GM19193 (cell line): ENCODE data around the gene ABLIM3.

ENCODE experiments used
- POLR2A ChIP-seq: IDR thresholded peaks from 4 replicates; pipeline ENCODE4 v1.6.1; 2011; ENCODE audit not compliant: insufficient read depth, insufficient read length; ENCODE audit errors: extremely low read depth

ABLIM3 gene

GRCh38 chr5:149161850-149162249 is 20.6 kb downstream of the ABLIM3 start:
- no peak for TF ChIP-seq POLR2A

DNA sequence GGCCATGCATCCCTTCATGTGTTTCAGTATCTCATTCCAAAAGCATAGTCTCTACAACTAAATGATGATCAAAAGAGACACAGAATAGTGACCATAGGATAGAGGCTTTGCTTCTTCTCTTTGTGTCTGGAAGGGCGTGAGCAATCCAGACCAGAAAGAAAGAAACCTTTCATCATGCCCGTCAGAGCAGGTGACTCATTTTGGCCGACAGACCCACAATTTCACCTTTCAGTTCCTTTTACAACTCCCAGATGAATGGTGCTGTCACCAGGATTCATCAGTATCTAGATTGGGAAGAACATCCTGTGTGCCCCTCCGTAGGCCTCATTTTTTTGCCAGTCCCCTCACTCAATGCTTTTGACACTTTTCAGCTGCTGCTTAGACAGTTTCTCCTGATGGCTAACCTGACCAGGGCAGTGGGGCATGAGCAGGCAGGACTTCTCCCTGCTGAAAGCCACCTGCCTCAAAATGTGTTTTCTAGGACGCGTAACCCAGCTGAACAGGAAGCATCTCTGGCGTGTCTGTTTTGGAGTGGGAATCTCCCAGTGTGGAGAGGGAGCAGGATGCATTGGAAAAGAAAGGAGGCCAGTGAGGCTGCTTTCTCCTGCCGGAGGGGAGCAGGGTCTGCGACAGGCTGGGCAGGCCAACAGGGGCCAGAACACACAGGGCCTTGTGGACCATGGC is 21.2 kb downstream of the ABLIM3 start:
- no peak for TF ChIP-seq POLR2A

DNA sequence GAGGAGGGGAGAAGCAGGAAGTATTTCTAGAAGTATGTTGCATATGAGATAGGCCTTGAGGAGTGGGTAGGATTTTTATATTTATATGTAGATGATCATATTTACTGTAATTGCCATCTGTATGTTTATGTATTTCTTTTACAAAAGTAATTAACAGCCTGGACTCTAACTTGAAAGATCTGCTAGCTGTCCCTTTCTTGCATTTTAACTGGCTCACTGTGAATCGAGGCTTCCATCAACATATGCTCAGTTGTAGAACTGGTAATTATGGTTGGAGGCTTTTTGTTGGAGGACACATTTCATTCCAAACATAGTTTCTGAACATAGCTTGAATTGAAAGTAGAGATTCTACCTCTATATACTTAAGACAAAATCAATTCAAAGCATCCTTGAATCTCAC is 23.4 kb downstream of the ABLIM3 start:
- no peak for TF ChIP-seq POLR2A

GRCh38 chr5:149166128-149166527 is 24.8 kb downstream of the ABLIM3 start:
- TF ChIP-seq POLR2A, result no peak

- TF ChIP-seq POLR2A, result no peak
Observed at GRCh38 chr5:149166591-149167100, 25.4 kb downstream of the ABLIM3 start.

DNA sequence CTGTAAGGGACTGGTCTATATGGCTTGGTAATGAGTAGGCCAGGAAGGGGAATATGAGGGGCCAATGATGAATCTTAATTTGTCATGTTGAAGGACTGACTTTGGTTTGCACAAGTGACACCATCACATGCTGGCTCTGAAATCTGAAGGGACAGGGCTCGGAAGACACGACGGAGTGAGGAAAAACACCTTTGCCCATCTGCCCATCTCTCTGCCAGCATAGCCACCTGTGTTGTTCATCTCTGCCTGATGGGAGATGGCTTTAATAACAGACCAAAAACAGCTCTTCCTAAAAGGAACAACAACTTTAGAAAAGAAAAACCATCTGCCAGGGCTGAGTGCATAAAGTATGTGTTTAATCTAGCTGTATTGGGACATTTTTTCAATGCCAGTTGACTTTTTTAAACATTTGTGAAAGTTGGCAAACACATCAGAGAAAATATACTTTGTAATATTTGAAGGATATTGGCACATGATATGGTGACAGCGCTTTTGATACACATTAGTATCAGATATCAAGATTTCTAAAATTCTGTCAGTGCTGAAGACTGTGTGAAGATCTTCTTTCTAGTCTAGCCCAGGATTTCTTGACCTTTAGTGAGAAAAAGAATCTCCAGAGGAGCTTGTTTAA is 27.1 kb downstream of the ABLIM3 start:
- TF ChIP-seq POLR2A, result no peak

DNA sequence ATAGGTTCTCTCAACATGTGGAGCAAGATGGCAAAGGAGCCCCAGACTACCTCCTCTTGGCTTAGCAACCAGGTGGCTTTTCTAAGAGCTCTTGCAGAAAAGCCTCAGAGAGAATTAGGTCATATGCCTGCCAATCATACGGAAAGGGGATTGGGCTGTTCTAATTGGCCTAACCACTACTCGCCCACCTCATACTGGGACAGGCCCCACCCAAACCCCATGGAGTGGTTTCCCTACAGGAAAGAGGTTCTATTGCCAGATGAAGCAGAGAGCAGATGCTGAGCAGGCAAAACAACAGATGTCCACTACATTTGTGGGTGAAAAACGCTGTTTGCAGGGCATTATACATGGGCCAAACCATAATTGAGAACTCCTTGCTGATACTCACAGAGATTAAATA is 29.0 kb downstream of the ABLIM3 start:
- no peak for TF ChIP-seq POLR2A

DNA sequence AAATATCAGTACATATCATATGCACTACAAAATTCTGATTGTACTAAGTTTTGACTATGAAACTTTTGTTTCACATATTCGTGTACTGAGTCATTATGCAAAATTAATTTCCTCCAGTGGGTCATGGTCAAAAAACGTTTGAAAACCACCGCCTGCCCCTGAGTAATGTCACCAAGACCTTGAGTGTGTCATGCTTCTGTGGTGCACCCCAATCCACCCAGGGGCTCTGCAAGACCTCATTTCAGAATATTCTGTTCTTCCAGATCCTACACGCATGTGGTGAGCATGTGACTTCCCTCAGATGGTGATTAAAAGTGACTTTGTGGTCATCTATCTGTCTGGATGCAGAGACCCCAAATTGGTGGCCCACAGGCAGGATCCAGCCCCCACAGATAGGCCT is 31.0 kb downstream of the ABLIM3 start:
- TF ChIP-seq POLR2A, result no peak

- TF ChIP-seq POLR2A, result no peak
Observed at GRCh38 chr5:149172709-149173505, 31.6 kb downstream of the ABLIM3 start.

DNA sequence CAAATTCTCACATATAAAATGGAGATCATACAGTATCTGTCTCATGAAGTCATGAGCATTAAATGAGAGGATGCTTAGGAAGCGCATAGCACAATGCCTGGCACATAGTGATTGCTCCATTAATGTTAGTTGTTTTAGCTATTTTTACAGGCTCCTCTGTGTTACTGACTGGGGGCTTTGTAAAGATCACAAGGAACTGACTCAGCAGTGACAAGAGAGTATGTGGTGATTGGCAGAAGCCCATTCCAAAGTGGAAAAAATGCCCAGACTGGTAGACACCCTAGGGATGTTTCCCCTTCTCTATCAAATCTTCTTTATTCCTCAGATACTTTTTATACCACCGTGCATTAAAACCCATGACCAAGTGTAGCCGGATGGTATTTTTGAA is 33.5 kb downstream of the ABLIM3 start:
- TF ChIP-seq POLR2A, result no peak

- TF ChIP-seq POLR2A, result no peak
Observed at GRCh38 chr5:149175346-149176105, 34.2 kb downstream of the ABLIM3 start.

DNA sequence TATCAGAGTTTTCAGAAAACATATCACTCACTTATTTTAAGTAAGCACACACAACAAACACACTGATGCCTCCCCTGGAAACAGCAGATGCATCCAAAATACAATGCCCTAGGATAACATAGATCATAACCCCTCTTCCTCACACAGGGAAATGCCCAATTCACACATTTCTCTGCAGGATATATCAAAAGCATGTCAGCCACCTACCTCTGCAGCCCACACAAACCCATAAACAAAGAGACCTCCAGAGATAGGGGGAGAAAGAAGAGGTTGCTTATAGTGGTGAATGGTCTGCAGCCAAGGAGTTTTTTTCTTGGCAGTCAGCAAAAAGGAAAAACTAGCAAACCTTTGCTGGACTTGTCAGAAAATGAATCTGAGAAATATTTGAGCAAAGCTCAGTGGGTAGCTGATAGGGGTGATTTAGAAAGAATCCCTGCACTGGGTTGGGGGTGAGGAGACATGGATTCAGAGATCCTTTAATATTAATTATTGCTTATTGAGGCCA is 36.1 kb downstream of the ABLIM3 start:
- TF ChIP-seq POLR2A, result no peak

- TF ChIP-seq POLR2A, result no peak
Observed at GRCh38 chr5:149177911-149178565, 36.7 kb downstream of the ABLIM3 start.

DNA sequence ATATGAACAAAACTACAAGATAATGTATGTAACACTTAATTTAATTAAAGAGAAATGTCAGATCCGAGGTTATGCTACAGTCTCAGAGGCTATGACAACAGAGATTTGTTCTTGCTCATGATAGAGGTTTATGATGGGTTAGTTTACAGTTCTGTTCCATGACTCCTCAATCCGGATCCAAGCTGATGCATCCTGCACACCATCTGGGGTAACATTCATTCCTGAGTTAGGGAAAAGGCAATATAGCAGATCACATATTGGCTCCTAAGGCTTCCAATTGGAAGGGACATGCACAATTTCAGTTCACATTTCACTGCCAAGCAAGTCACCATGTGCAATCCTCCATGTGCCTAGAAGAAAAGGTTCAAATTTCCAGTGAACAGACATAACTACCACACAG is 40.4 kb downstream of the ABLIM3 start:
- no peak for TF ChIP-seq POLR2A
